NT2/D1 (cell line): ENCODE data around the gene PLPPR3.

Experiments
- SUZ12 ChIP-seq: IDR thresholded peaks from 2 replicates; pipeline ENCODE4 v1.6.1; 2011; ENCODE audit not compliant: insufficient read length, insufficient read depth; ENCODE audit errors: extremely low read depth
- YY1 ChIP-seq: IDR thresholded peaks from 2 replicates; pipeline ENCODE4 v1.6.1; 2011; ENCODE audit not compliant: insufficient read length, insufficient read depth
- ZNF274 ChIP-seq: IDR thresholded peaks from 2 replicates; pipeline ENCODE4 v1.6.1; 2011; ENCODE audit warnings: mild to moderate bottlenecking, low read depth, low read length

GRCh38 chr19:788983-789700, 32.6 kb downstream of the PLPPR3 start:
- TF ChIP-seq ZNF274 (no peak), YY1 (no peak), SUZ12 (no peak)
